Measurements from ENCODE around the gene RYR2. TPM values are rescaled to one million over a fixed set of nuclear protein-coding genes. Genes with fewer than 3 reads are reported as not detected.

RYR2 gene
- total and polyA plus RNA-seq, 4 donors: 9.2 to 31.2 (median 17.3) TPM

GRCh38 chr1:237619553-237619952 lies 577.6 kb downstream of the RYR2 start:
- Histone ChIP-seq H3K4me1 (ENCODE audit: control insufficient read depth, insufficient read depth, low read length) (no peaks in the 10 kb centered on the region), H3K9me3 (ENCODE audit: control insufficient read depth, insufficient read depth, low read length) (no peaks in the 10 kb centered on the region), H3K36me3 (ENCODE audit: control insufficient read depth, insufficient read depth, low read length) (no peaks in the 10 kb centered on the region), H3K4me3 (ENCODE audit: low read depth, low read length) (no peak overlapping the region), H3K27me3 (ENCODE audit: control insufficient read depth, insufficient read depth, low read length) (no peaks in the 10 kb centered on the region), H3K27ac (ENCODE audit: low read depth, low read length) (no peak overlapping the region)
- DNase-seq (ENCODE audit: low read depth in 4 of 6, low spot score in 6 of 6): no peak
- no CpG with 5 or more reads among the region's 5 CpGs for WGBS (ENCODE audit: insufficient coverage)

- Histone ChIP-seq H3K4me1 (ENCODE audit: control insufficient read depth, insufficient read depth, low read length) (no peaks in the 10 kb centered on the region), H3K9me3 (ENCODE audit: control insufficient read depth, insufficient read depth, low read length) (no peaks in the 10 kb centered on the region), H3K27ac (ENCODE audit: low read depth, low read length) (no peak overlapping the region), H3K27me3 (ENCODE audit: control insufficient read depth, insufficient read depth, low read length) (no peaks in the 10 kb centered on the region), H3K36me3 (ENCODE audit: control insufficient read depth, insufficient read depth, low read length) (no peaks in the 10 kb centered on the region), H3K4me3 (ENCODE audit: low read depth, low read length) (no peak overlapping the region)
- no peak for DNase-seq (ENCODE audit: low read depth in 4 of 6, low spot score in 6 of 6)
- no CpG with 5 or more reads among the region's 5 CpGs for WGBS (ENCODE audit: insufficient coverage)
Observed at GRCh38 chr1:237634922-237635321, 592.9 kb downstream of the RYR2 start.

DNA sequence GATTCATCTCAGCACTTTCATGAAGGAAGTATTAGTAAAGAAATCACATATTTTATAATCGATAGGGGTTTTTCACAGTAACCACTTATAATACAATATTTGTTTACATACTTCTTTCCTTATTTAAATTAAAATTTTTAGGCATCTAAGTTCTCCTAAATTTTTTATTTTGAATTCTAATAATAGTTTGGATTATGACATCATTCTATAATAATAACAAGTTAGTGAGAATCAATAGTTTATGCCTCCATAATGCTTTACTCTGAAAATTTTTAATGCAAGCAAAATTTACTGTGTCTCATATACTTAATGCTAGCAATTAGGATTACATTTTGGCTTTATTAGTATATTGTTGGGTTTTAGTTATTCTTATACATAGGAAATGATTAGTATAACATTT lies 596.6 kb downstream of the RYR2 start:
- DNase-seq (ENCODE audit: low read depth in 4 of 6, low spot score in 6 of 6): no peak
- WGBS (ENCODE audit: insufficient coverage): no CpG with 5 or more reads among the region's 1 CpG
- Histone ChIP-seq H3K27ac (ENCODE audit: low read depth, low read length) (no peak overlapping the region), H3K9me3 (ENCODE audit: control insufficient read depth, insufficient read depth, low read length) (no peaks in the 10 kb centered on the region), H3K4me3 (ENCODE audit: low read depth, low read length) (no peak overlapping the region), H3K36me3 (ENCODE audit: control insufficient read depth, insufficient read depth, low read length) (no peaks in the 10 kb centered on the region), H3K4me1 (ENCODE audit: control insufficient read depth, insufficient read depth, low read length) (no peaks in the 10 kb centered on the region), H3K27me3 (ENCODE audit: control insufficient read depth, insufficient read depth, low read length) (no peaks in the 10 kb centered on the region)

DNA sequence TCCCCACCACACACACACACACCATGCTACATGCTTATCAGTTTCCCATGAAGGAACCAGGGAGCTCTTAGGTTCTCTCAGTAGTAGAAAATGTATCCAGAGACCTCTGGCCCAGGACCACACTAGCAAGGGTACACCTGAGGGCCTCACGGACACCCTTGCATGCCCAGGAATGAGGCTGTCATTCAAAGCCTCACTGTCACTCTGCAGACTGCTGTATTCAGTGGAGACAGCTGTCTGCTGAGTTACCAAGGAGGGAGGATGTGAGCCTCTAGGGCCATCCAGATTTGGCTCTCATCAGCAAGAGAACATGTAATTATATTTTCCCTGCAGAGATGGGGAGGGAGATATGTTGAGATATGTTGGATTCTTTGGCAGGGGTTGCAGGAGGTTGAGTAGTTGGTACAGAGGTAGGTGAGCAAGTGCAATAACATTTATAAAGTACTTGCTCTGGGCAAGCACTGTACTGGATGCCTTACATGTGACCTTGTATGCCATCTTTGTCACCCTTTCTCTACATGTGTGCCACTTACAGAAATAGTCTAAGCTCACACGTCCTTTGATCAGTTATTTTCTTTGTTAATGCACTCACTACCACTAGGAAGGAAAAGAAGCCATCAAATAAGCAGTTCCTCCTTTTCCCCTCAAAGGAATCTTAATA lies 598.2 kb downstream of the RYR2 start:
- no peaks in the 10 kb centered on the region for H3K4me1 ChIP-seq (ENCODE audit: control insufficient read depth, insufficient read depth, low read length)
- no peaks in the 10 kb centered on the region for H3K27me3 ChIP-seq (ENCODE audit: control insufficient read depth, insufficient read depth, low read length)
- H3K27ac ChIP-seq (ENCODE audit: low read depth, low read length): no peak overlapping the region
- DNase-seq (ENCODE audit: low read depth in 4 of 6, low spot score in 6 of 6): no peak
- 76% methylated on average over 2 of the region's 2 CpGs for WGBS (ENCODE audit: insufficient coverage)
- H3K9me3 ChIP-seq (ENCODE audit: control insufficient read depth, insufficient read depth, low read length): no peaks in the 10 kb centered on the region
- no peak overlapping the region for H3K4me3 ChIP-seq (ENCODE audit: low read depth, low read length)
- no peaks in the 10 kb centered on the region for H3K36me3 ChIP-seq (ENCODE audit: control insufficient read depth, insufficient read depth, low read length)

DNA sequence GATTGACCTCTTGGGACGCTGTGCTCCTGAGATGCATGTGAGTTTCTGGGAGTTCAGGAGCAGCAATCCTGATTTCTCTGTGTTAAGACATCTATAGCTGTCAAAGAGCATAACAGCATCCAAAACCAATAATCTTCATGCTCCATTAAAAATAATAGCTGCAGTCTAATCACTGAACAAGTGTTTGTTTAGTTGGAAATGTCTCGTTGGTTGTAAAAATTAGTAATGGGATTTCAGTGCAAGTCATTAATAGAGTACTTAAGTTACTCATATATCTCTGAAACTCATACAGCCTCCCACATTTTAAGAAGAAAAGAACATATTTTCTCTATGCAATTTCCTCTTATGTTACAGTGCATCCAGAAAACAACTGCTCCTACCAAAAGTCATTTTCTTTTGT lies 599.0 kb downstream of the RYR2 start:
- no peaks in the 10 kb centered on the region for H3K36me3 ChIP-seq (ENCODE audit: control insufficient read depth, insufficient read depth, low read length)
- H3K4me3 ChIP-seq (ENCODE audit: low read depth, low read length): no peak overlapping the region
- DNase-seq (ENCODE audit: low read depth in 4 of 6, low spot score in 6 of 6): peak in 2 of 6 donors; percentile 2 to 69
- no peaks in the 10 kb centered on the region for H3K9me3 ChIP-seq (ENCODE audit: control insufficient read depth, insufficient read depth, low read length)
- no peaks in the 10 kb centered on the region for H3K4me1 ChIP-seq (ENCODE audit: control insufficient read depth, insufficient read depth, low read length)
- H3K27me3 ChIP-seq (ENCODE audit: control insufficient read depth, insufficient read depth, low read length): no peaks in the 10 kb centered on the region
- no CpG with 5 or more reads among the region's 2 CpGs for WGBS (ENCODE audit: insufficient coverage)
- no peak overlapping the region for H3K27ac ChIP-seq (ENCODE audit: low read depth, low read length)

GRCh38 chr1:237650809-237651208 lies 608.8 kb downstream of the RYR2 start:
- Histone ChIP-seq H3K27ac (ENCODE audit: low read depth, low read length) (no peak overlapping the region), H3K36me3 (ENCODE audit: control insufficient read depth, insufficient read depth, low read length) (no peaks in the 10 kb centered on the region), H3K9me3 (ENCODE audit: control insufficient read depth, insufficient read depth, low read length) (no peaks in the 10 kb centered on the region), H3K4me1 (ENCODE audit: control insufficient read depth, insufficient read depth, low read length) (no peaks in the 10 kb centered on the region), H3K27me3 (ENCODE audit: control insufficient read depth, insufficient read depth, low read length) (no peaks in the 10 kb centered on the region), H3K4me3 (ENCODE audit: low read depth, low read length) (no peak overlapping the region)
- no peak for DNase-seq (ENCODE audit: low read depth in 4 of 6, low spot score in 6 of 6)

GRCh38 chr1:237655778-237656177 lies 613.8 kb downstream of the RYR2 start:
- H3K4me1 ChIP-seq (ENCODE audit: control insufficient read depth, insufficient read depth, low read length): no peaks in the 10 kb centered on the region
- no peak overlapping the region for H3K4me3 ChIP-seq (ENCODE audit: low read depth, low read length)
- no peaks in the 10 kb centered on the region for H3K27me3 ChIP-seq (ENCODE audit: control insufficient read depth, insufficient read depth, low read length)
- DNase-seq (ENCODE audit: low read depth in 4 of 6, low spot score in 6 of 6): no peak
- H3K36me3 ChIP-seq (ENCODE audit: control insufficient read depth, insufficient read depth, low read length): no peaks in the 10 kb centered on the region
- H3K9me3 ChIP-seq (ENCODE audit: control insufficient read depth, insufficient read depth, low read length): no peaks in the 10 kb centered on the region
- no CpG with 5 or more reads among the region's 2 CpGs for WGBS (ENCODE audit: insufficient coverage)
- H3K27ac ChIP-seq (ENCODE audit: low read depth, low read length): no peak overlapping the region

DNA sequence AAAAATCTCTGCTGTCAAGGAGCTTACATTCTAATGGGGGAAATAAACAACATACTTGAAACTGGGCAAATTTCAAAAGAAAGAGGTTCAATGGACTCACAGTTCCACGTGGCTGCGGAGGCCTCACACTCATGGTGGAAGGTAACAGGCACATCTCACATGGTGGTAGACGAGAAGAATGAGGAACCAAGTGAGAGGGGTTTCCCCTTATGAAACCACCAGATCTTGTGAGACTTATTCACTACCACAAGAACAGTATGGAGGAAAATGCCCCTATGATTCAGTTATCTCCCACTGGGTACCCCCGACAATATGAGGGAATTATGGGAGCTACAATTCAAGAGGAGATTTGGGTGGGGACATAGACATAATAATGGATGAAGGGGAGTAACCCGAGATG lies 622.4 kb downstream of the RYR2 start:
- 82% methylated on average over 3 of the region's 5 CpGs for WGBS (ENCODE audit: insufficient coverage)
- H3K27me3 ChIP-seq (ENCODE audit: control insufficient read depth, insufficient read depth, low read length): no peaks in the 10 kb centered on the region
- no peak for DNase-seq (ENCODE audit: low read depth in 4 of 6, low spot score in 6 of 6)
- H3K36me3 ChIP-seq (ENCODE audit: control insufficient read depth, insufficient read depth, low read length): no peaks in the 10 kb centered on the region
- no peaks in the 10 kb centered on the region for H3K4me1 ChIP-seq (ENCODE audit: control insufficient read depth, insufficient read depth, low read length)
- no peak overlapping the region for H3K4me3 ChIP-seq (ENCODE audit: low read depth, low read length)
- H3K9me3 ChIP-seq (ENCODE audit: control insufficient read depth, insufficient read depth, low read length): no peaks in the 10 kb centered on the region
- H3K27ac ChIP-seq (ENCODE audit: low read depth, low read length): no peak overlapping the region

DNA sequence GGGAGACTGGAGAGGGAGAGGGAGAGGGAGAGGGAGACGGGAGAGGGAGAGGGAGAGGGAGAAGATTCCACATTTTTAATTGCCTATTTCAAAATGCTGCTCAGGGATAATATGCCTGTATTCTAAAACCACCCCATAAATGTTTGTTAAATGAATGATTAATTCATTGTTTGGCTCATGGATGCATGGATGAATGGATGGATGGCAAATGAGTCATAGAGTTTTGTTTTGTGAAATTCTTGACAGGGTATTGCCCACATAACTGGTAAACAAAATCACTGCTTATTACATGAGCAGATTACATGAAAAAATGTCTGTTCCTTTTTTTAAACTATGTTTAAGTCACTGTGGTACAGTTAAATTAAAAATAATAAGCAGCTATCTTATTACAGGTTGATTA lies 628.3 kb downstream of the RYR2 start:
- Histone ChIP-seq H3K4me1 (ENCODE audit: control insufficient read depth, insufficient read depth, low read length) (no peaks in the 10 kb centered on the region), H3K9me3 (ENCODE audit: control insufficient read depth, insufficient read depth, low read length) (no peaks in the 10 kb centered on the region), H3K4me3 (ENCODE audit: low read depth, low read length) (no peak overlapping the region), H3K27ac (ENCODE audit: low read depth, low read length) (no peak overlapping the region), H3K36me3 (ENCODE audit: control insufficient read depth, insufficient read depth, low read length) (no peaks in the 10 kb centered on the region), H3K27me3 (ENCODE audit: control insufficient read depth, insufficient read depth, low read length) (no peaks in the 10 kb centered on the region)
- DNase-seq (ENCODE audit: low read depth in 4 of 6, low spot score in 6 of 6): no peak
- WGBS (ENCODE audit: insufficient coverage): no CpG with 5 or more reads among the region's 1 CpG

DNA sequence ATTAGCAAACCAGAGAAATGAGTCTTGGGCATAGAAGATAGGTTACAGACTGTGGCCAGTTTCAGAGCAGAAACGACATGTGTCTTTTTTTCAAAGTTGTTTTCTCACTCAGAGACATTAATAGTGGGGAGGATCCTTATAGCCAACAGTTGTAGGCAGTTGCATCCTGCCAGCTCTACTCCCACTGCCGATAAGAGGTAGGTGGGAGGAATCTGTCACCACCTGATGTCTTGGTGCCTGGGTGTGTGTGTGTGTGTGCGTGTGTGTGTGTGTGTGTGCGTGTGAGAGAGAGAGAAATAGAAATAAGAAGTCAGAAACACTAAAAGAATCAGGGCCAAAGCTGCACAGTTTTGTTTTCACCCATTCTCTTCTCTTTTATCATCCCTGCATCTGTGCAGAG lies 629.3 kb downstream of the RYR2 start:
- Histone ChIP-seq H3K27me3 (ENCODE audit: control insufficient read depth, insufficient read depth, low read length) (no peaks in the 10 kb centered on the region), H3K4me3 (ENCODE audit: low read depth, low read length) (no peak overlapping the region), H3K4me1 (ENCODE audit: control insufficient read depth, insufficient read depth, low read length) (no peaks in the 10 kb centered on the region), H3K36me3 (ENCODE audit: control insufficient read depth, insufficient read depth, low read length) (no peaks in the 10 kb centered on the region), H3K9me3 (ENCODE audit: control insufficient read depth, insufficient read depth, low read length) (no peaks in the 10 kb centered on the region), H3K27ac (ENCODE audit: low read depth, low read length) (no peak overlapping the region)
- no peak for DNase-seq (ENCODE audit: low read depth in 4 of 6, low spot score in 6 of 6)
- 82% methylated on average over 2 of the region's 4 CpGs for WGBS (ENCODE audit: insufficient coverage)
